HL-60/S4 treated with retinoic acid at 250 ng/mL for 4 days and 3 days (cell line): Measurements from ENCODE around the gene BCAS3.

Source experiments
- in situ Hi-C: fragments of 300-500 bp; cut with MboI; formaldehyde crosslinking; loops from 2 replicates; pipeline ENCODE4 v1.7.0; 2022; ENCODE audit warnings: low sequenced_read_pairs

Gene BCAS3

DNA sequence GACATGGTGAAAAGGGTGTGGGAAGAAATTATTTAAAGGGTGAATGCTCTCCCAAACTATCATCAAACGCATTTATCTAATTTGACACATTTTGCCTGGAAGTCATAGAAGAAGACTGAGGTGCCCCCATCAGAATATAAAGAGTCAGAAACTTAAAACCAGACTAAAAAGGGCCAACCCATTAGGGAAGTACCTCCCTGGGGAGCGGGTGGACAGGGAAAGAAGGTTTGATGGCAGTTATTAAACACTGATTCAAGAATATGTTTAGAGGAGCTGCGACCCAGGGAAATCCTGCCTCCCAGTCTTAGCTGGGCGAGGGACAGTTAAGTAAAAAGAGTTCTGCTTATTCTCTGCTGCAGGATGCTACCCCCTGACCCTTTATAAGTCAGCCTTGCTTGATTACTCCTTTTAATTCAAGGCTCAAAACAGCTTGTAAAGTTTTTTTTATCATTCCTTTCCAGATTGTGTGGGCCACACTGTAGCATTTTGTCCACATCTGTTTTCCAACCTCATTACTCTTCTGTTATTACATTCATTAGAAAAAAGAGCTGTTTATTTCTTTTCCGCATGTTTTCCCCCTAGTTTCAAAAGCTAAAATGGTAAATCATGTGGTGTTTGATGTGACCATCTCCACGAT, 583.5 kb downstream of the BCAS3 start:
- in situ Hi-C loops: no loop called here

DNA sequence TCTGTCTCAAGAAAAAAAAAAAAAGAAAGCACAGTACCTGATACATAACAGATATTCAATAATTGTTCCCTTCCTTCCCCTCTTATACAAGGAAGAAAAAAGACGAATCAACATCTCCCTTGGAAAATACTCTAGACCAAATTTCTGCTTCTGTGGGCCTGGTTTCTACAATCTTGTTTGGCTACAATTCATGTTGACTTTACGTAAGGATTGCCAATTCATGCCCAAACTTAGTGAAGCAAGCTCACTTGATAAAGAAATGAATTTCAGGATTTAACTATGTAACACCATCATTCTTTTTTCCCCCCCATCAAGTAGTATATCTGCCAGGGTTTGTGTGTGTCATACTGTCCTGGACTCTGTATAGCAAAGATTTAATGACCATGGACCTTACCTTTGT, 587.7 kb downstream of the BCAS3 start:
- in situ Hi-C loops: no loop called here

DNA sequence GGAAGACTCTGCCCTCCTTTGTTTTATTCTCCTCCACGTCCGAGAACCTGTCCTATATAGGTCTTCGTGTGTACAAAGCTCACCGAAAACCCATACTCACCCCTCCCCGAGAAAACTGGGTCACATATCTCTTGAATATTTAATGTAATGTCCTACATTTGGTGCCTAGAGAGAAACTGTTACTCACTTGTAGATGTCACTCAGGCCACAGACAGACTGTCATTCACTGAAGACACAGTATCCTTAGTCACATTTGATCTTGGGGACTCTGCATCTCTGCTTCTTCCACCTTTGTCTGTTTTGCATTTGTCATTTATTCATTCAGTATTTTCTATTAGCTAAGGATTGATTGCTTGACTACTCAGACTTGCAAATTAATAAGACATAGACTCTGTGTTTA, 590.2 kb downstream of the BCAS3 start:
- in situ Hi-C loops: no loop called here

DNA sequence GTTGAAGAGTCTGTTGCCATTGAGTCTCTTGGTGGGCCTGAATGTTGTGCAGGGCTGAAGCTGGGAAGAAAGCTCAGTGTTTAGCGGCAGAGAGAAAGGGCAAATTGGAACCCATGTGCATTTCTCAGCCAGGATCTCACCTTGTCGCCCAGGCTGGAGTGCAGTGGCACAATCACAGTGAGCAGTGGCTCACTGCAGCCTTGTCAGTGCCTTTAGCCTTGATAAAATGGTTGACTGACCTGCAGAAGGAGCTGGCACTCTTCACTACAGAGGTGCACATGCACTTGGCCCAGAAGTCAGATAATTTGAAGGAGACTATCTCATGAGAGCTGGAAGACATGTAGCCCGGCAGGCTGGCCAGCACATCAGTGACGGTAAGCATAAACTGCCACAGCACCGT, 597.7 kb downstream of the BCAS3 start:
- in situ Hi-C loops: no loop called here

DNA sequence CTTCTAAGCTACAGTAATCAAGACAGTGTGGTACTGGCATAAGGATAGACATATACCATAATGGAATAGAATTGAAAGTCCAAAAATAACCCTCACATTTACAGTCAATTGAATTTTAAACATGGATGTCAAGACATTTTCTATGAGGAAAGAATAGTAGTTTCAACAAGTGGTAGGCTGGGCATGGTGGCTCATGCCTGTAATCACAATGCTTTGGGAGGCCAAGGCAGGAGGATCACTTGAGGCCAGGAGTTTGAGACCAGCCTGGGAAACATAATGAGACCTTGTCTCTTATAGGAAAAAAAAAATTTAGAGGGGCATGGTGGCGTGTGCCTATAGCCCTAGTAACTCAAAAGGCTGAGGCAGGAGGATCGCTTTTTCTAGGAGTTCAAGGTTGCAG, 599.2 kb downstream of the BCAS3 start:
- in situ Hi-C loops: no loop called here

DNA sequence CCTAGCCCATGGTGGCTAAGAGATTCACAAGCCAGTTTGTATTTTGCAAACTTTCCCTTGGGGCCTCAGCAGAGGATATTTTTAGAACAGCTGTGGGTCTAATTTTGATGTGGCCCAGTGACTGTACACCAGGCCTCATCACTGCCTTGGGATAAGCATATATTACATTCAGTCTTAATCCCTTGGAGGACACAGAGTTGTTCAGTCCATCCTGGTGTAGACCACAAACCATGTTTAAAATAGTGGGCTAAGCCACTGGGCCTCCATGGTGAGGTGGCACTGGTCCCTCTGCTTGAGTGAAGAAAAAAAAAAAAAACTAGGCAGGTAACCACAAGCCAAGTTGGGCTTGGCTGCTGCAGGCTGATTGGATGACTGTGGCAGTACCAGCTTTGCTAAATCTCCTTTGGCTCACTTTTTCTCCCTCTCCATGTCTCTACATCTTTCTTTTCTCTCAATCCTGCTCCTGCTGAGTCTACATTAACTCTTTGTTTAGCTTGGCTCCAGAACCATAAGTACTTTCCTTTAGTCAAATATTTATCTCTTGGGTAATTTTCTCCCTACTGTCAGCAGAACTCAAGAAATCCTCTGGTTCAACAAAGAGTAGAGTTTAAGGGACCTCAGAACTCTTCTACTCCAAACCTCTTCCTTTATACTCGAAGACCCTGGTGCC, 602.0 kb downstream of the BCAS3 start:
- in situ Hi-C loops: no loop called here

DNA sequence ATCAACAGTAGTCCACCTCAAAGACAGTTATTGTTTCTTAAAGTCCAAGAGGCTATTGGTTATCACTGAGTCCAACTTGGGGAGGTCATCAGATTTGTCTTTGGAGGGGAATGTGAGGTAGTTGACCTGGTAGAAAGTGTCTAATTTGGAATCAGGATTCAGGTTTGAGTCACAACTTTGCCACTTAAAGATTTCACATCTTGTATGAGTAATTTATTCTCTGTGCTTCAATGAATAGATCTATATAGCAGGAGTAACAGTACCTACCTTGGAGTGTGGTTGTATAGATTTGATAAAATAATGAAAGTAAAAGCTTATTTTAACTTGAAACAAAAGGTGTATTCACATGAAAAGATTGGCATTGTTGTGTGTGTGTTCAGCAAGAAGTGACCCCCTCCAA, 602.7 kb downstream of the BCAS3 start:
- in situ Hi-C loops: no loop called here

DNA sequence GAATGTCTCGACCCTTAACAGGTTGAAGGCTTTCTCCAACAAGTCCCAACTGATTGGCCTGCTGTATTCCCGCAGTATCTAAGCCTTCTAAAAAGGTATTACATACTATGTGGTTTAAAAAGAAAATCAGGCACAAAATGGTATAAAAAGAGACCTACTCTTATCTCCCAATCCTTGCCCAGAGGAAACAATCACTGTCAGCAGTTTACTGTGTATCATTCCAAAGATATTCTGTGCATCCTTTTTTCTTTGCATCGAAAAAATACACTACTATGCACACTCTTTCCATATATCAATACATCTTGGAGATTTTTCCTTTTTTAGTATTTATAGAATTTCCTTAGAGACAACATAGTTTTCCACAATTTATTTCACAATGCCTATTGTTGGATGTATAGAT, 603.2 kb downstream of the BCAS3 start:
- in situ Hi-C loops: no loop called here

DNA sequence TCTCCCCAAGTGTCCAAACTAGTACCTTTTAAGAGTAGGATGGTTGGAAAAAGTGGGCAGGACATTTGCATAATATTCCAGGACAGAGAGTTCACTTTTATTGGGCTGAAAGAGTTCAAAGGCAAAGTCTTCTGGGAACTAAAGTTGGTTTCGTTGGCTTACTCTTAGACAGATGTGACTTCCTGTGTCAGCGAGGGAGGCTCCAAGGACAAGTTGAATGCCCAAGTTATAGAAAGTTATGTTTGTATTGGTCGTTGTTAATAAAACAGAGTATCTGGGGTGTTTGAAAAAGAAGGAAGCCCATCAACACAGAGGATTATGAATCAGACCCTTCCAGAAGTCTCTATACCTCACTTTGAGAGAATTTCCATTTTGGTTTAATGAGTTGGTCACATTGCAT, 604.7 kb downstream of the BCAS3 start:
- in situ Hi-C loops: no loop called here

DNA sequence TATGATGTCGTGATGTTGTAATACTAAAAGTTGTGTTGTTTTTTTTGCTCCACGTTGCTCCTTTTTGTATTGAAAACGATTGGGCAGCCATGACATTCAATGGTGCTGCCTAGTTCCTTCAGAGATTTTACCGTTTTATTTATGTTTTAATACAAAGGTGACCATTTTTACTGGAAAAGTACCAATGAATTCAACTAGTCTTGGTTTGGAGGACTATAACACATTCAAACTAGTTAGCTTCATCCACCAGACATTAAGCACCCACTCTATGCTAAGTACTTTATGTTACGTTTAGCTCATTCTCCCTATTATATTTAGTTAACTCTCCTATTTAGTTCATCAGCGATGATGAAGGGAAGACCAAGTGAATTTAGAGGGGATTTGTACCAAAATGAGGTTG, 605.4 kb downstream of the BCAS3 start:
- in situ Hi-C loops: no loop called here

DNA sequence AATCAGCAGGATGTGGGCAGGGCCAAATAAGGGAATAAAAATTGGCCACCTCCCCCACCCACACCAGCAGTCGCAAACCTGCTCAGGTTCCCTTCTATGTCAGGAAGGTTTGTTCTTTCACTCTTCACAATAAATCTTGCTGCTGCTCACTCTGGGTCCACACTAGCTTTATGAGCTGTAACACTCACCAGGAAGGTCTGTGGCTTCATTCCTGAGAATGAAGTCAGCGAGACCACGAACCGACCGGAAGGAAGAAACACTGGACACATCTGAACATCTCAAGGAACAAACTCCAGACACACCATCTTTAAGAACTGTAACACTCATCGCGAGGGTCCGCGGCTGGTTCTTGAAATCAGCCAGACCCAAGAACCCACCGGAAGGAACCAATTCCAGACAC, 606.5 kb downstream of the BCAS3 start:
- in situ Hi-C loops: no loop called here

DNA sequence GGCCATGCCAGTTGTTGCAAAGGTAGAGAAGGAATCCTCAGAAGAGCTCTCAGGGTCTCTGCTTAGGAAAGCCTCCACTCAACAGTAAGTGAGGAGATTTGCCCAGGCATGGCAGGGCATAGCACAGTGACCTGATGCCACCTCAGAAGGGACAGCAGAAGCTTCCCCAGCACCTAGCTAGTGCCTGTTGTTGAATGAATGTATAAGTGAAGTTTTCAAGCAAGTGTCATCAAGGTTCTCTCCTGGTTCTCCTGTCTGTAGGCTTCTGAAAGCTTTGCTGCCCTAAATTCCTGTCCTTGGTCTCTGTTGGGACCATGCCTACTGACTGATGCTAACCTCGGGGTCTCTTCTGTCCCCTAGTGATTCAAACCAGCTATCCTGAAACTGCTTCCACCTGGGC, 607.1 kb downstream of the BCAS3 start:
- in situ Hi-C loops: no loop called here

DNA sequence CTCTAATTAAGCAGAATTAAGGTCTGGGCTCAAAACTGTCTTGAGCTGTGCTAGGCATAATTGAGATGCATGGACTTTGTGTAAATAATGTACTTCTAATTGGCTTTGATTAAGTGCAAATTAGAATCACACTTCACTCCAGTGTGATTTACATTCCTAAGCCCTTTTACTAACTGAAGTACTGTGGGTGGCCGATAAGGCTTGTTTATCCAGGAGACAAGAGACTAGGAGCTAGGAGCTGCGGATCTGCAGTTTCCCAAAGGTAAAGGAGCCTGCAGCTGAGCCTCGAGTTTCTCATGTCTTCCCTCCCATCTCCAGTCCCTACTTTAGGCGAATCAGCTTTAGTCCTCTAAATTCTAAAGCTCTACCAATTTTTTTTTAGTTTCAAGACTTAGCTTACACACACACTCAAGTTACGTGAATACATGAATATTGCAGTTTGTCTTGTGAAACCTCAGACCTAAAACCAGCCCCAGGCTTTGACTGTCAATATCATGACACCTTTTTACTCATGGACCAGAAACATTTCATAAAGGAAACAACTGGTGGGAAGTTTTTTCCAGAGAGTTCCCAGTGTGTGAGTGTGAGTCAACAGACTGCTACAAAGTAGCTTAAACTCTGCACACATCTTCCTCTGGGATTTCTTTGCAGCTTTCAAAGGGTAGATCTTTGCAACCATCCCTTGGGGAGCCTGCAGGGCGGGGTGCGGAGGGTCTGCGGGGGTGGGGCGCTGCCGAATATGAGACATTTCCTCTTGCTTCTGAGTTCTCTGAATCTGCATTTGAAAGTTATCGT, 608.1 kb downstream of the BCAS3 start:
- in situ Hi-C loops: no loop called here

DNA sequence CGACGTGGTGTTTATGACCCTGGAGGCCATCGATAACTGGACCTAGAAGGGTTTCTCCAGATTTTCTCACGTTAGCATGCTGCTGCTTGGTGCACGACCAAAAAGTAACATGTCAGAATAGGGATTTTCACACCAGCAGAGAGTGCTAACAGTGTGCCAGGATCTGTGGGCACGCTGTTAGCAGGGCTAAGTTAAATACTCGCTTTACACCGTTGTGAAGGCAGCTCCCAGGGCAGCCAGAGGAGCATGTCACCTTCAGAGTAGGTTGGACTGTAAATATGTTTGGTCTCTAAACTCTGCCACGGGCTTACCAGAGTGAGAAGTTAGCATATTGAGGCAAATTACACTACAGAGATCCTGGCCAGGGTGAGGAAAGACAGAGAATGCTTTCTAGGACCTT, 608.8 kb downstream of the BCAS3 start:
- in situ Hi-C loops: no loop called here

DNA sequence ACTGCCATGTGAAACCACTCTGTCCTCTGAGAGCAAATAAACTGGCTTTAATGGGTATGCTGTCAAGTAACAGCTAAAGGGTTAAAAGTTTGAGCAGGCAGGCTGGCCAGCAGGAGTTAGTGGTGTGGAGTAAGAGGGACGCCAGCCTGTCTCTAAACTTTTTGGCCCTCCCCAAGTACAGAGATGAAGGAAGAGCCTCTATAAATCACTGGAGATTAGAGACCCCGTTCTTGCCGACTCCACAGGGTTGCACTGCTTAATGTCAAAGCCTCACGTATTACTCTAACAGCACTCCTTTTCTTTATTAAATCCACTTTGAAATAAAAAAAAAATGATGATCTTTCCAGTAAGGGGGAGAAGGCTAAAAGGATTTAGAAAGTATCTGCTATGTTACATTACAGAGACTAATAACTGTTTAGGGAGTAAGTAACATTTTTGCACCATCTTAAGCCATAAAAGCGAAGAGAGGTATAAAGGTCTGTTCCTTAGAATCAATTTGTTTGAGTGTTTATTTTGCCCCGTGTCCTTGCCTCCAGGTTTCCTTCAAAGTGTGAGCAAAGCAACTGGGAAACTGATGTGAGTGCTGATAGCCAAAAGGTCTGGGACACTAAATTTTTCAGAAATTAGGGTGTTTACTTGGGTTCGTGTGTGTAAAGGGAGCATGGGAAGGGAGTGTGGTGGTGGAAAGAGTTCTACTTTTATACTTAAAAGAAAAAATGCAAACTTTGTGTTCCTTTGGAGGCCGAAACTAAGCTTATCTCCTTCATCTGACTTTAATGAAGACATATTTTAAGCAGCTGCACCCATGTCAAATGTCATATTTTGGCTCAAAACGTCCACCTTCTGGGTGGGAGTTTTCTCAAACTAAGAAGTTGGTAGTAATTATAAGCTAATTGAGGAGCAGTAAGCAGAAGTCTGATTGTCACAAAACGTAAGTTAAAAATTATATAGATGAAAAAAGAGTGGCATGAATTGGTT, 612.0 kb downstream of the BCAS3 start:
- in situ Hi-C loops: no loop called here

DNA sequence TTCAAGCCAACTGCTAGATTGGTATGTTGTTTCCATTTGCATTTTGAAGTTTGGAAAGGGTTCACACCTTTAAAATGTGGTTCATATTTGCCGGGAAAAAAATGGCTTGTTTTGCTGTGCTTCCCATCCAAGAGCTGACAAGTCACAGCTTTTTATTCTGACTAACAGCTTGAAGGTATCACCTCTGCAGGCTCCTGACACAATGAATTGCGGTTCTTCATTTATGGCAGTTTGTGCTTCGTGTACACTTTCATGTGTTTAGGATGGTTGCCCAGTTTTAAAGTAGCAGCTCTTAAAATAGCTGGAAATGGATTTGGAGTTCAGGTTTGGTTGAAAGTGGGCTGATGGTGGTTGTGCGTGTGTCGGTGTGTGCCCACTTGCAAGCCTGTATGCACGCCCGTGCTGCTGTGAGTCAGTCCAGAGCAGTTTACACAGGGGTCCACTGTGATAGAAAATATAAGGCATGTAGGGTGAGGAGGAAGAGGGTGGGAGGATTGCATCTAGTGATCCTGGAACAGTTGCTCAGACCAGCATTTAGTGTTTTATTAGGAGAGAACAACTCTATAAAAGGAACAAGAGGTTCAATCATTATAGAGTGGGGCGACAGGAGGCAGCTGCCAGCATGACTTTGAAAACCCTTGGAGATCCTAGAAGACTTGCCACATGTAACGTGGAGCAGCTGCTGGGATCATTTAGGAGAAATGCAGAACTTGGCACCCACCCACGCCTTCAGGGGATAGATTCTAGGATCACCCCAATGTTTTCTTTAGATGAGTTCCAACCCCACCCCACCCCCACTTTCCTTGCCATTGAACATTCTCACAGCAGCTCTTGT, 614.0 kb downstream of the BCAS3 start:
- in situ Hi-C loops: no loop called here

DNA sequence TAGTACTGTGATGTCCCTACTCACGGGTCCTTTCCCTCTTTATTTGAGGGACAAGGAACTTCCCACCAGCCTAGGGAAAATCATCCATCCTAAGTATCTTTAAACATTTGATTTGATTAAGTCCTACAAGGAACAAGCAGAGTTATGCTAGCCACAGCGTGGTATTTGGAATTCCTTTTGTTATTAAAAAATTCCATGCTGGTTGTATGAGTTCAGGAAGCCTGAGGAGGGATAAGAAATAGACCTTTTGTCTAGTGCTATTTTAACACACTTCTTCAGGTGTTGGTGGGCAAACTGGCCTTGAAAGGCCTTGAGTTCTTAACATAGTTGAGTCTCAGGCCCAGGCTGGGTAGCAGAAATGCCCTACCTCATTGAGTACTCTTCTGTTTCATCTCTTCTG, 616.6 kb downstream of the BCAS3 start:
- in situ Hi-C loops: no loop called here

DNA sequence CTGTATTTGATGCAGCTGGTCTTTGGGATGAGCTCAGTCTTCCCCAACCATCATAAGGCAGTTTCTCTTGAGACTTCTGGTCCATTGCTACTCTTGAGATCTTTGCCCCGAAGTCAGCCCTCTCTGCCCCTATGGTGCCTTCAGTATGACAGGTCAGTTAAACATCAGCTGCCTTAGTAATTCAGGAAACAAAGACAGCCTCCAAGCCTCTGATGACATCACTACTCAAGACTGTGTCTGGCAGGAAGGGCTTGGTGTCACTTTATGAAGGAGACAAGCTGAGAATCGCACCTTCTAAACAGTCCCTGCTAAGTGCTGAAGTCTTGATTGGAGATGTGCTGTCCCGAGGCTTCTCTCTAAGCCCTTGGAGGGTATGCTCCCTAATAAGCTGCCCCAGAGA, 617.1 kb downstream of the BCAS3 start:
- in situ Hi-C loops: no loop called here

DNA sequence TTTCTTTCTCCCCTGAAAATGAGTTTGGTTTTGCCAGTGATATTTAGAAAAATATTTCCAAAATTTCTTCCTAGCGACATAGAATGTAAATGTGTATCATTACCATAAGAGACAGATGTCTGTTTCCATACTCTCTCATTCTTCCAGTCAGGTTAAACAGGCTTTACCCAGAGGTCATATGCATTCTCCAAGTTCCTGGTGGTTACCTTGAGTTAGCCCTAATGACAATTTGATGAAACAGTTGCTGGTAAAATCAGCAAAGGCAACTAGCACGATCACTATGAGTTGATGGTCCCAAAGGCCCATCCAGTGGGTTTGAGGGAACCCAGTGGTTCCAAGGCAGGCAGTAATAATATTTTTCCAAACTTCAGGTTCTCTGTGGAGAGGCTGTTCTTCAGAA, 618.4 kb downstream of the BCAS3 start:
- in situ Hi-C loops: no loop called here
